K562 (cell line): ENCODE measurements around the gene ISOC1. TPM values are rescaled to one million over a fixed set of nuclear protein-coding genes. Genes with fewer than 3 reads are reported as not detected.
A peak's percentile ranks its signal among the peaks of the same experiment; 100 is the strongest.

Source experiments
- ASH1L ChIP-seq: fragments of 450-650 bp; IDR thresholded peaks from 2 replicates; pipeline ENCODE4 v1.6.1; 2018; ENCODE audit warnings: borderline replicate concordance, mild to moderate bottlenecking, low read depth; ENCODE audit not compliant: partially characterized antibody
- BDP1 ChIP-seq: IDR thresholded peaks from 3 replicates; pipeline ENCODE4 v1.6.1; 2011; ENCODE audit not compliant: insufficient read length, insufficient read depth
- CEBPG ChIP-seq, 3 experiments: fragments of 200-800 bp in 1 of 3; sonication (Bioruptor generic) in 1 of 3; sonication (generic) in 1 of 3; formaldehyde crosslinking in 1 of 3; IDR thresholded peaks in 2 of 3; conservative IDR thresholded peaks in 1 of 3; 2 replicates each; pipeline versions ENCODE4 v1.6.1 to v1.8.0; 2016 to 2022; ENCODE audit warnings: missing compliant biosample characterization in 2 of 3, missing genetic modification characterization in 2 of 3, mild to moderate bottlenecking in 1 of 3, missing genetic modification reagents in 1 of 3
- CREB1 ChIP-seq, 2 experiments: sonication (generic) in 1 of 2; formaldehyde crosslinking in 1 of 2; IDR thresholded peaks; 2 replicates each; pipeline versions ENCODE4 v1.6.1 to v1.8.0; 2012 to 2022; ENCODE audit warnings: inconsistent platforms in 1 of 2, mild to moderate bottlenecking in 1 of 2, missing genetic modification reagents in 1 of 2, moderate library complexity in 1 of 2
- CTCFL ChIP-seq: IDR thresholded peaks from 2 replicates; pipeline ENCODE4 v1.6.1; 2011; ENCODE audit warnings: borderline replicate concordance, low read depth, mild to moderate bottlenecking, moderate library complexity, low read length; ENCODE audit not compliant: insufficient read depth, poor library complexity, severe bottlenecking
- HLTF ChIP-seq: fragments of 450-650 bp; IDR thresholded peaks from 2 replicates; pipeline ENCODE4 v1.6.1; 2016
- IRF9 ChIP-seq: fragments of 450-650 bp; IDR thresholded peaks from 2 replicates; pipeline ENCODE4 v1.6.1; 2016; ENCODE audit warnings: missing biosample characterization, missing genetic modification characterization
- KDM4B ChIP-seq, 2 experiments: fragments of 450-650 bp in 1 of 2; sonication (generic) in 1 of 2; IDR thresholded peaks; 2 replicates each; pipeline ENCODE4 v1.6.1; 2016 to 2017; ENCODE audit warnings: borderline replicate concordance in 2 of 2, antibody characterized with exemption in 1 of 2, low read depth in 1 of 2, mild to moderate bottlenecking in 1 of 2
- MTA3 ChIP-seq: fragments of 450-650 bp; formaldehyde crosslinking; IDR thresholded peaks from 2 replicates; pipeline ENCODE4 v1.6.1; 2017; ENCODE audit warnings: mild to moderate bottlenecking, borderline replicate concordance
- NFRKB ChIP-seq: fragments of 450-650 bp; IDR thresholded peaks from 2 replicates; pipeline ENCODE4 v1.6.1; 2016; ENCODE audit warnings: low read depth
- NFYB ChIP-seq: IDR thresholded peaks from 2 replicates; pipeline ENCODE4 v1.6.1; 2011; ENCODE audit warnings: mild to moderate bottlenecking, moderate library complexity; ENCODE audit not compliant: insufficient read length; ENCODE audit errors: extremely low read depth
- NR2C2 ChIP-seq, 2 experiments: fragments of 200-800 bp in 1 of 2; sonication (Bioruptor generic) in 1 of 2; sonication (generic) in 1 of 2; formaldehyde crosslinking in 1 of 2; IDR thresholded peaks; 2 replicates each; pipeline versions ENCODE4 v1.6.1 to v1.8.0; 2016 to 2022; ENCODE audit warnings: mild to moderate bottlenecking in 1 of 2, missing compliant biosample characterization in 1 of 2, missing genetic modification characterization in 1 of 2, missing genetic modification reagents in 1 of 2
- WHSC1 ChIP-seq: IDR thresholded peaks from one replicate; pipeline ENCODE4 v1.6.1; 2012; ENCODE audit warnings: low read length, control low read depth, inconsistent platforms
- ZBTB17 ChIP-seq: fragments of 450-650 bp; formaldehyde crosslinking; IDR thresholded peaks from 2 replicates; pipeline ENCODE4 v1.4.0; 2020; ENCODE audit warnings: mild to moderate bottlenecking
- ZNF384 ChIP-seq: IDR thresholded peaks from 2 replicates; pipeline ENCODE4 v1.6.1; 2012; ENCODE audit warnings: low read depth, low read length, improper control_type of control experiment
- ZNF395 ChIP-seq: fragments of 200-800 bp; sonication (Bioruptor generic); IDR thresholded peaks from 2 replicates; pipeline ENCODE4 v1.6.1; 2017; ENCODE audit warnings: missing genetic modification characterization, missing compliant biosample characterization
- ZNF398 ChIP-seq: fragments of 250-450 bp; sonication (Bioruptor Pico); IDR thresholded peaks from 2 replicates; pipeline ENCODE4 v1.8.0; 2021; ENCODE audit warnings: moderate library complexity, mild to moderate bottlenecking, inconsistent platforms
- ZNF695 ChIP-seq: fragments of 450-650 bp; formaldehyde crosslinking; IDR thresholded peaks from 2 replicates; pipeline ENCODE4 v1.4.0; 2020; ENCODE audit warnings: mild to moderate bottlenecking, moderate library complexity
- polyA plus RNA-seq, 8 experiments: library from polyadenylated mRNA; depleted of rRNA in 4 of 8; stranded (reverse) in 5 of 8; unstranded in 3 of 8; fragments of >200 nt; fragmentation: Nextera tagmentation in 2 of 8; fragmentation: Illumina TruSeq in 1 of 8; extraction: Ambion mirVana in 2 of 8; extraction: Trizol in 1 of 8; gene quantifications; 2 replicates each; pipeline versions ENCODE4 v1.2.1 to v1.2.3, GENCODE V29; 2011 to 2014; ENCODE audit warnings: inconsistent platforms in 1 of 8, missing spikeins in 1 of 8
- total RNA-seq, 7 experiments: library from RNA; depleted of rRNA in 6 of 7; stranded (reverse); fragments of >200 nt in 6 of 7; fragmentation: Illumina TruSeq in 2 of 7; extraction: Trizol in 2 of 7; gene quantifications; 2 replicates each; pipeline versions ENCODE4 v1.2.1 to v1.2.3, GENCODE V29; 2011 to 2021; ENCODE audit warnings: low replicate concordance in 1 of 7

The ISOC1 gene
- total and polyA plus RNA-seq, 9 of the 15 experiments (the other 6 are each of a cell fraction or from before 2014, with no cell fraction given), result 14.0 to 67.9 (median 51.3) TPM

- 0 out of 2 replicates have a peak, but pooled peaks have one; percentile 58 for TF ChIP-seq MTA3
- peak; percentile 71 for TF ChIP-seq ZNF395
- TF ChIP-seq NFRKB, result peak; percentile 39; the same call in 1 of the 2 replicates
- 0 out of 2 replicates have a peak, but pooled peaks have one; percentile 3 for TF ChIP-seq CREB1 (IDR thresholded peaks at IDR 0.05)
- no peak for TF ChIP-seq CREB1 (CRISPR knock-in tag; IDR thresholded peaks at IDR 0.05)
- TF ChIP-seq KDM4B (IDR thresholded peaks at IDR 0.05; ENCODE audit: borderline replicate concordance in 2 of 2, low read depth in 1 of 2), result no peak
- no peak for TF ChIP-seq BDP1
- TF ChIP-seq ASH1L, result peak; percentile 24
- no peak for TF ChIP-seq ZBTB17
- peak; percentile 76; the same call in 1 of the 2 replicates for TF ChIP-seq CEBPG (CRISPR knock-in tag; IDR thresholded peaks at IDR 0.05)
- TF ChIP-seq CEBPG (tag; conservative IDR thresholded peaks at IDR 0.05 in 1 of 2, IDR thresholded peaks at IDR 0.05 in 1 of 2), result peak; percentile 64 to 81
- no peak for TF ChIP-seq ZNF398 (CRISPR knock-in tag)
- 0 out of 2 replicates have a peak, but pooled peaks have one; percentile 1 for TF ChIP-seq ZNF384
- peak; percentile 54; the same call in 1 of the 2 replicates for TF ChIP-seq IRF9
- no peak for TF ChIP-seq NFYB
- TF ChIP-seq NR2C2 (CRISPR knock-in tag; IDR thresholded peaks at IDR 0.05), result no peak
- peak; percentile 83 for TF ChIP-seq NR2C2 (tag; IDR thresholded peaks at IDR 0.05)
- TF ChIP-seq HLTF, result peak; percentile 53; the same call in 1 of the 2 replicates
- TF ChIP-seq ZNF695 (CRISPR knock-in tag), result no peak
- no peak for TF ChIP-seq WHSC1
- no peak for TF ChIP-seq CTCFL
These were observed 12.1 kb upstream of the ISOC1 start (continued) for GRCh38 chr5:129082225-129083136.
